CD4-positive, CD25-positive, alpha-beta regulatory T cell (primary cell): ENCODE data around the gene ZNF814. TPM values are rescaled to one million over a fixed set of nuclear protein-coding genes. Genes with fewer than 3 reads are reported as not detected.
"Not testable (repeated sequence)": the region's sequence is repeated elsewhere in the genome, so short reads cannot be mapped to it uniquely, and the experiment has no call there.

Experiments
- ATAC-seq, 2 donors: fragments of 150-1000 bp; cut with Tn5 transposase; one replicate each; pipeline ENCODE4 v1.10.0; 2021; ENCODE audit warnings: low read depth in 2 of 2, moderate number of reproducible peaks in 2 of 2, moderate library complexity in 1 of 2
- DNase-seq, 3 donors: peaks; one replicate each; pipeline versions ENCODE4 v3.0.0 to v3.0.0-alpha.2; 2012 to 2022; ENCODE audit warnings: mixed read lengths in 1 of 3
- H3K27ac ChIP-seq: one replicate; pipeline ENCODE4 v1.7.0; 2013; ENCODE audit warnings: mild to moderate bottlenecking, low read length; ENCODE audit not compliant: insufficient read depth, poor library complexity, severe bottlenecking
- H3K27me3 ChIP-seq: one replicate; pipeline ENCODE4 v1.7.0; 2013; ENCODE audit warnings: low read length; ENCODE audit not compliant: control insufficient read depth, insufficient read depth
- H3K36me3 ChIP-seq: one replicate; pipeline ENCODE4 v1.7.0; 2013; ENCODE audit warnings: mild to moderate bottlenecking, low read length, moderate library complexity; ENCODE audit not compliant: control insufficient read depth, insufficient read depth
- H3K4me1 ChIP-seq: 2 replicates; pipeline ENCODE4 v1.7.0; 2013; ENCODE audit warnings: mild to moderate bottlenecking, low read length; ENCODE audit not compliant: insufficient read depth, control insufficient read depth, poor library complexity, severe bottlenecking
- H3K4me3 ChIP-seq: one replicate; pipeline ENCODE4 v1.7.0; 2013; ENCODE audit warnings: low read depth, mild to moderate bottlenecking, low read length, moderate library complexity
- H3K9me3 ChIP-seq, 2 experiments: 1 replicate in 1 of 2; 2 replicates in 1 of 2; pipeline ENCODE4 v1.7.0; 2013; ENCODE audit warnings: low read length in 2 of 2, mild to moderate bottlenecking in 1 of 2, moderate library complexity in 1 of 2; ENCODE audit not compliant: control insufficient read depth in 2 of 2
- H3K27ac Mint-ChIP-seq, 3 donors: one replicate each; pipeline ENCODE4 v1.8.0; 2020 to 2022; ENCODE audit warnings: mild to moderate bottlenecking in 3 of 3, mixed read lengths in 3 of 3, moderate library complexity in 2 of 3
- H3K27me3 Mint-ChIP-seq: one replicate; pipeline ENCODE4 v1.8.0; 2022; ENCODE audit warnings: mild to moderate bottlenecking, mixed read lengths
- H3K36me3 Mint-ChIP-seq: one replicate; pipeline ENCODE4 v1.8.0; 2020; ENCODE audit warnings: mixed read lengths
- H3K4me1 Mint-ChIP-seq, 4 donors: one replicate each; pipeline ENCODE4 v1.8.0; 2020 to 2022; ENCODE audit warnings: mixed read lengths in 4 of 4, mild to moderate bottlenecking in 1 of 4
- H3K4me3 Mint-ChIP-seq, 4 donors: one replicate each; pipeline ENCODE4 v1.8.0; 2020 to 2022; ENCODE audit warnings: mild to moderate bottlenecking in 4 of 4, mixed read lengths in 4 of 4, moderate library complexity in 3 of 4
- H3K9me3 Mint-ChIP-seq, 7 donors: one replicate each; pipeline ENCODE4 v1.8.0; 2020 to 2022; ENCODE audit warnings: mixed read lengths in 7 of 7, mild to moderate bottlenecking in 3 of 7, moderate library complexity in 2 of 7
- polyA plus RNA-seq, 4 donors: library from polyadenylated mRNA; unstranded; fragments of 300-500 nt; fragmentation: Illumina TruSeq; gene quantifications; one replicate each; pipeline ENCODE4 v1.2.3, GENCODE V29; 2021
- total RNA-seq: library from RNA; stranded (reverse); gene quantifications from one replicate; pipeline ENCODE4 v1.2.3, GENCODE V29; 2022

Gene ZNF814
- total and polyA plus RNA-seq, 5 donors from 2014 or later = 3.1 to 13.4 (median 11.1) TPM

DNA sequence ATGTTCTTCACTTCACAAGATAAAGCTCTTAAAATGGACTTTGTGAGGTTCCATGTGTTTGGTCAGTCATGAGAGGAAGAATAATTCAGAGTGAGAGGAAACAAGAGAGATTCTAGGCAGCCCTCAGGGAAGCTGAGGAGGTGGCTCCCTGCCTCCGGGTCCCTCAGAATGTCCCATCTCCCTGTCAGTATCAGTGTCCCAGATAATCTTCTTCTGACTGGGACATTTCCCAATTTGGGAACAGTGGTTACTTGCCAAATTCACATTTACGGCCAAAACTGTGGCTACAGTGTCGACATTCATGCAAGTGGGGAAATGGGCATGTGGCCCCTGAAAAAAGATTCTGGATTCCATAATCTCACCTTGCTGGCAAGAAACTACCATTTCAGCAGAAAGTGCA, 18.6 kb upstream of the ZNF814 start:
- H3K36me3 Mint-ChIP-seq = peaks cover 32% of the 10 kb centered on the region
- no peak overlapping the region for H3K4me3 Mint-ChIP-seq
- peaks cover 2 to 66% (median 26%) of the 10 kb centered on the region in 7 donors for H3K9me3 Mint-ChIP-seq
- H3K4me1 ChIP-seq = no peaks in the 10 kb centered on the region
- DNase-seq (no peak), ATAC-seq (no peak)
- no peaks in the 10 kb centered on the region for H3K27me3 ChIP-seq
- no peak overlapping the region for H3K27ac Mint-ChIP-seq
- H3K36me3 ChIP-seq = peaks cover 30% of the 10 kb centered on the region
- H3K9me3 ChIP-seq = peaks cover 44 to 86% of the 10 kb centered on the region in 2 experiments
- no peak overlapping the region for H3K4me3 ChIP-seq
- no peaks in the 10 kb centered on the region for H3K27me3 Mint-ChIP-seq
- no peak overlapping the region for H3K27ac ChIP-seq
- H3K4me1 Mint-ChIP-seq = peaks cover 0 to 15% (median 8%) of the 10 kb centered on the region in 4 donors

DNA sequence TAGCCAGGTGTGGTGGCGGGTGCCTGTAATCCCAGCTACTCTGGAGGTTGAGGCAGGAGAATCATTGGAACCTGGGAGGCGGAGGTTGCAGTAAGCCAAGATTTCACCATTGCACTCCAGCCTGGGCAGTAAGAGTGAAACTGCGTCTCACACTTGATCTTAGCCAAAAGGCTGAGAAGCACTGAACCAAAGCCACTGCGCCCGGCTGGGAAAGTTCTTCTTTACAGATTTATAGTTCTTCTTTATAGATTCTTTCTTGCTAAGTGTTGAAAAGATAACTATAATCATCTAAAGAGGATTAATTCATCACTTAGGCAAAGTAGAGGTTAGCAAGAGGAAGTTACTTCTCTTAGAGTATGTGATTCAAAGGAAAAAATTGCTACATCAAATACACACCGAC, 16.4 kb upstream of the ZNF814 start:
- Mint-ChIP-seq H3K27ac (no peak overlapping the region), H3K27me3 (no peaks in the 10 kb centered on the region), H3K9me3 (peaks cover 2 to 54% (median 17%) of the 10 kb centered on the region in 7 donors), H3K4me1 (peaks cover 0 to 8% (median 6%) of the 10 kb centered on the region in 4 donors), H3K36me3 (peaks cover 13% of the 10 kb centered on the region), H3K4me3 (no peak overlapping the region)
- ATAC-seq (no peak), DNase-seq (no peak)
- Histone ChIP-seq H3K9me3 (peaks cover 39 to 82% of the 10 kb centered on the region in 2 experiments), H3K36me3 (peaks cover 9% of the 10 kb centered on the region), H3K27me3 (no peaks in the 10 kb centered on the region), H3K27ac (no peak overlapping the region), H3K4me1 (no peaks in the 10 kb centered on the region), H3K4me3 (no peak overlapping the region)

DNA sequence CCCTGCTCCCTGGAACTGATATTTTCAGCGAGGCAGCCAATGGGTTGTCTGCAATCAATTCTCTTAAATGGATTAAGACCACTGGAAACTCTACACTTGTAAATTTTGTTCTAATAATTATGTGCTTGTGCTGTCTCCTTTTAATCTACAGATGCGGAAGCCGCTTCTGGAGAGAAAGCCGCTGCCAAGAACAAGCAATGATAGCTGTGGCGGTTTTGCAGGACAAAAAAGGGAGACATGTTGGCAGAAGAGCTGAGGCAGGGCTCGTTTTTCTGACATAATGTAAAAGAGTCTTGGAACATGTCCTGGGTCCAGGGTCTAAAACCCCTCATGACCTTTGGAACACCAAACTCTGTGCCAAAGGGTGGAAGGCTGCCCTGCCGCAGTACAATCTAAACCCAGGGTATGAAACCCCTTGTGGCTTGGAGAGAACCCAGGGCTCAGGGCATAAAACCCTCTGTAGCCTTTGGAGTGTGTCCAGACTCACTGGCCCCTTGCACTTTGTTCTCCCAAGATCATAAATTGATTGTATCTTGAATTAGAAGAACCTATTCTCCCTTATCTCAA, 14.9 kb upstream of the ZNF814 start:
- Histone ChIP-seq H3K9me3 (peaks cover 35 to 78% of the 10 kb centered on the region in 2 experiments), H3K27me3 (no peaks in the 10 kb centered on the region), H3K36me3 (peaks cover 6% of the 10 kb centered on the region), H3K4me3 (no peak overlapping the region), H3K27ac (no peak overlapping the region), H3K4me1 (no peaks in the 10 kb centered on the region)
- H3K27me3 Mint-ChIP-seq = no peaks in the 10 kb centered on the region
- H3K4me3 Mint-ChIP-seq = no peak overlapping the region
- ATAC-seq (no peak), DNase-seq (no peak)
- H3K9me3 Mint-ChIP-seq = peaks cover 2 to 56% (median 17%) of the 10 kb centered on the region in 7 donors
- peaks cover 0 to 8% (median 6%) of the 10 kb centered on the region in 4 donors for H3K4me1 Mint-ChIP-seq
- peaks cover 8% of the 10 kb centered on the region for H3K36me3 Mint-ChIP-seq
- H3K27ac Mint-ChIP-seq = no peak overlapping the region

DNA sequence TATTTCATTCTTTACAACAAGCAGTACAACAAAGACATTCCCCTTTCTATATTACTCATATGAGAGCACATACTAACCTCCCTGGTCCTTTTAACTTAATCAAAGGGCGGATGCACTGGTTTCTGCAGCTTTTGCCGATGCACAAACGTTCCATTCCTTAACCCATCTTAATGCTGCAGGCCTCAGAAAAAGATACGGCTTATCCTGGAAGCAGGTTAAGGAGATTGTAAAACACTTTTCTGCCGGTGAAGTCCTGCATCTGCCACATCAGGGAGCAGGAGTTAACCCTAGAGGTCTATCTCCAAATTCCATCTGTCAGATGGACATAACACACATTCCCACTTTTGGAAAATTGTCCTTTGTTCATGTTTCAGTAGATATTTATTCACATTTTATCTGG, 11.5 kb upstream of the ZNF814 start:
- H3K27ac Mint-ChIP-seq = no peak overlapping the region
- ATAC-seq = no peak
- H3K27me3 ChIP-seq = no peaks in the 10 kb centered on the region
- no peaks in the 10 kb centered on the region for H3K27me3 Mint-ChIP-seq
- peaks cover 22 to 58% of the 10 kb centered on the region in 2 experiments for H3K9me3 ChIP-seq
- no peaks in the 10 kb centered on the region for H3K4me1 ChIP-seq
- H3K4me1 Mint-ChIP-seq = peaks cover 0 to 8% (median 5%) of the 10 kb centered on the region in 4 donors
- no peak overlapping the region for H3K27ac ChIP-seq
- H3K9me3 Mint-ChIP-seq = peaks cover 2 to 45% (median 13%) of the 10 kb centered on the region in 7 donors
- no peak for DNase-seq
- no peaks in the 10 kb centered on the region for H3K36me3 ChIP-seq
- no peak overlapping the region for H3K4me3 Mint-ChIP-seq
- no peak overlapping the region for H3K4me3 ChIP-seq
- H3K36me3 Mint-ChIP-seq = peaks cover 8% of the 10 kb centered on the region

DNA sequence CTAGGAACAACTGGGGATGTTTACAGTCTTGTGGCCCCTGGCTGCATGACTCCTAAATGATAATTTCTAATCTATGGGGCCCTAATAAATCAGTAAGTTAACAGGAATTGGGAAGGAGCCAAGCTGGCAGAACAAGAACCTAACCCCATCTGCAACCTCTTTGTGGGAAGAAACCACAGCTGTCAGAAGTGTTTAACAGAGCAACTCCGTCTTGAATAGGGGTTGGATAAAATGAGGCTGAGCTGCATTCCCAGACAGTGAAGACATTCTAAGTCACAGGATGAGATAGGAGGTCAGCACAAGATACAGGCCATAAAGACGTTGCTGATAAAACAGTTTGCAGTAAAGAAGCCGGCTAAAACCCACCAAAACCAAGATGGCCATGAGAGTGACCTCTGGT, 1.9 kb upstream of the ZNF814 start:
- not testable (repeated sequence) for H3K27ac Mint-ChIP-seq, DNase-seq
- peaks cover 13 to 48% of the 10 kb centered on the region in 2 experiments for H3K9me3 ChIP-seq

DNA sequence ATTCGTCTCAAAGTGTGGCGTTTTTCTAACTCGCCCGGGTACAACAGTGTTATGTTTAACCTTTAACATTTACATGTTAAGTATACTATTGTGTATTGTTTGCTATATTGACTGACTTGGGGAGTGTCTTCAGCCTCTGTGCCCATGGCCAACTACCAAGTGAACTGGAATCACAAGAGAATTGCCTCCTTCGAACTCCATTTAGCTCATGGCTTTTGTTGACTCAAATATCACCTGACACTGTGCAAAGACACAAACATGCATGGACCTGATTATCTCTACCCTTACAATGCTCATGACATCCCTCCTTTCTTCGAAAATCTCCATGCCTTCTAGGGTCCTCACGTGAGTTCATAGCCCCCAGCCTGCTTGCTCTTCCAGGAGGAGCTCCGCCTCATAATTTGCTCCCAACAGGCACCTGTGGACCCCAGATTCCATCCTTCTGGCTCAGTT, 704 bp downstream of the ZNF814 start:
- H3K4me1 ChIP-seq = peaks cover 8% of the 10 kb centered on the region
- Mint-ChIP-seq H3K27me3 (no peaks in the 10 kb centered on the region), H3K27ac (peak overlapping the region in 2 of 3 donors; percentile 75 to 89), H3K36me3 (peaks cover 40% of the 10 kb centered on the region), H3K9me3 (peaks cover 3 to 54% (median 14%) of the 10 kb centered on the region in 7 donors), H3K4me3 (peak overlapping the region; percentile 73 to 91 (median 88)), H3K4me1 (peaks cover 0 to 29% (median 11%) of the 10 kb centered on the region in 4 donors)
- H3K27ac ChIP-seq = peak overlapping the region; percentile 50
- no peak for ATAC-seq
- no peak for DNase-seq
- H3K9me3 ChIP-seq = peaks cover 19 to 67% of the 10 kb centered on the region in 2 experiments
- H3K4me3 ChIP-seq = peak overlapping the region; percentile 83
- H3K27me3 ChIP-seq = no peaks in the 10 kb centered on the region
- H3K36me3 ChIP-seq = peaks cover 11% of the 10 kb centered on the region

More for the DNA sequence above, 1.9 kb upstream of the ZNF814 start:
- Mint-ChIP-seq H3K9me3 (peaks cover 3 to 33% (median 16%) of the 10 kb centered on the region in 7 donors), H3K4me1 (peaks cover 0 to 27% (median 11%) of the 10 kb centered on the region in 4 donors), H3K36me3 (peaks cover 22% of the 10 kb centered on the region)
- not testable (repeated sequence) for H3K4me3 Mint-ChIP-seq, H3K36me3 ChIP-seq, H3K27me3 ChIP-seq, ATAC-seq, H3K27ac ChIP-seq, H3K4me3 ChIP-seq, H3K27me3 Mint-ChIP-seq, H3K4me1 ChIP-seq

DNA sequence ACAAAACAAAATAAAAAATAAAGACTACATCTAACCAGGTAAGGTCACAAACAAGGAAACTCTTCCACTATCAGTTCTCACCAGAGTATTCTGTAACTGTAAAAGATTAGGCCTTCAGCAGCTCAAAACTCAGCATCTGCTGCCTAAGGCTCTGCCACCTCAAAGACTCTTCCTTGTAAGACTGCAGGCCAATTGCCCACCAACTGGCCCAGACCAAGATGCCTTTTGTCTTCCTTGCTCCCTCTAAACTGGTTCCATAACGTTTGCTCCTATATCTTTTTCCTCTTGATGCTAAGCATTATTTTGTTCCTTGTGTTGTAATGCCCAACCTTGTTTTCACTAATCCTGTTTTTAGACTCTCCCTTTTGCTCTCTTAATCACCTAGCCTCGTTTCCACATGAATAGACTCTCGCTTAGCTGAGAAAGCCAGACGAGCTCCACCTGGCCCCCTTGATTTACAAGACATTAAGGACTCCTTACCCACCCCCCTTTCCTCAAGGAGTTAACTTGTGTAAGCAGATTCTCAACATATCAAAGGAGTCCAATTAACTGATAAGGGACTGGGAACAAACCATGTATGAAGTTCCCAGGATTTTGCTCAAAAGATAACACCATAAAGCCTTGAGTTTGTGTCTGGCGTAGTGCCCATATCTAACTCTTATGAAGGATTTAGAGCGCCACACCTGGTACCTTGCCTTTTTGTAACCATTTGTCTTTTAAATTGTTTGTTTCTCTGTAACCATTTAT, 1.5 kb downstream of the ZNF814 start:
- peaks cover 45% of the 10 kb centered on the region for H3K36me3 Mint-ChIP-seq
- peaks cover 3 to 59% (median 14%) of the 10 kb centered on the region in 7 donors for H3K9me3 Mint-ChIP-seq
- Histone ChIP-seq H3K36me3 (peaks cover 11% of the 10 kb centered on the region), H3K4me1 (peaks cover 8% of the 10 kb centered on the region), H3K4me3 (peak overlapping the region; percentile 83), H3K27ac (no peak overlapping the region), H3K9me3 (peaks cover 19 to 63% of the 10 kb centered on the region in 2 experiments), H3K27me3 (no peaks in the 10 kb centered on the region)
- H3K4me3 Mint-ChIP-seq = peak overlapping the region; percentile 73 to 91 (median 86)
- H3K27me3 Mint-ChIP-seq = no peaks in the 10 kb centered on the region
- DNase-seq (no peak), ATAC-seq (no peak)
- peak overlapping the region in 1 of 3 donors; percentile 9 for H3K27ac Mint-ChIP-seq
- peaks cover 0 to 29% (median 11%) of the 10 kb centered on the region in 4 donors for H3K4me1 Mint-ChIP-seq
